GM21737 (cell line): ENCODE measurements around the gene ZDHHC20.

Experiments
- ATAC-seq: cut with Tn5 transposase; IDR thresholded peaks from one replicate; pipeline ENCODE4 v1.9.1; 2021; ENCODE audit warnings: mild to moderate bottlenecking, moderate library complexity; ENCODE audit not compliant: unreplicated experiment

The ZDHHC20 gene, protein sequence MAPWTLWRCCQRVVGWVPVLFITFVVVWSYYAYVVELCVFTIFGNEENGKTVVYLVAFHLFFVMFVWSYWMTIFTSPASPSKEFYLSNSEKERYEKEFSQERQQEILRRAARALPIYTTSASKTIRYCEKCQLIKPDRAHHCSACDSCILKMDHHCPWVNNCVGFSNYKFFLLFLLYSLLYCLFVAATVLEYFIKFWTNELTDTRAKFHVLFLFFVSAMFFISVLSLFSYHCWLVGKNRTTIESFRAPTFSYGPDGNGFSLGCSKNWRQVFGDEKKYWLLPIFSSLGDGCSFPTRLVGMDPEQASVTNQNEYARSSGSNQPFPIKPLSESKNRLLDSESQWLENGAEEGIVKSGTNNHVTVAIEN

GRCh38 chr13:21458813-21459701 lies at the start of gene ZDHHC20:
ZDHHC20 (minus strand) TSS chr13:21459303; CDS start chr13:21459171, 132 bp downstream.
- ATAC-seq = peak; percentile 93

DNA sequence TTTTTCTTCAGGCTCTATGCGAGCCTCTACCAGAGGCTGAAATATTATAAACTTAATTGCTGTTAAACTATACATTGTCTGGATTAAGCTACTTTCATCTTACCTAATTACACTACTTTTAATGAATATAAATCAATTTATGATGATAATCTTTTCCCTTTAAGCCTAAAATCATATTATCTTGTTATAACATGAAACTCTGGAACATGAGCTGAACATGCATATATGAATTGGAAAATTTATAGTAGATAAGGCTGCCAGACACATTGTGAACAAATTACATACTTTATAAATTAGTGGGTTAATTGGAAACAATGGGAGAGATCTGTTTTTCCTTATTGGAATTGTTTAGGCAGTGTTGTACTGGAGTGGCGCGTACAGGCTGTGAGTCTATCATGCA lies 45.3 kb upstream of the ZDHHC20 start:
- no peak for ATAC-seq

DNA sequence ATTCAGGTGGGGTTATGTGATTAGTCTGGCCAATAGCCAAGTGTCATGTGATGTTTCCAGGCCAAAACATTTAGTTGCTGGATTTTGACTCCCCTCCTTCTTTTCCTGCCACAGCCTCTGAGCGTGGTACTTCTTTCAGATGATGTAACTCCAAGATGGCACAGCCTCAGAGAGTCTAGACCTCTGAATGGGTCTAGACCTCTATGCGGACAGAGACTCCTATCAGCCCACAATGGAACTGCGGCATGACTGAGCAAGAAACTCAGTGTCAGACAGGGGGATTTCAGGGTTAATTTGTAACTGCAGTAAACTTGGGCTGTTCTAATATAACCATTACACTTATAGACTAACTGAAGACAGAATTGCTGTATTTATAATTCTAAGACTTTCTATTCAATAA lies 42.6 kb upstream of the ZDHHC20 start:
- no peak for ATAC-seq

GRCh38 chr13:21486322-21486721 lies 27.2 kb upstream of the ZDHHC20 start:
- no peak for ATAC-seq

DNA sequence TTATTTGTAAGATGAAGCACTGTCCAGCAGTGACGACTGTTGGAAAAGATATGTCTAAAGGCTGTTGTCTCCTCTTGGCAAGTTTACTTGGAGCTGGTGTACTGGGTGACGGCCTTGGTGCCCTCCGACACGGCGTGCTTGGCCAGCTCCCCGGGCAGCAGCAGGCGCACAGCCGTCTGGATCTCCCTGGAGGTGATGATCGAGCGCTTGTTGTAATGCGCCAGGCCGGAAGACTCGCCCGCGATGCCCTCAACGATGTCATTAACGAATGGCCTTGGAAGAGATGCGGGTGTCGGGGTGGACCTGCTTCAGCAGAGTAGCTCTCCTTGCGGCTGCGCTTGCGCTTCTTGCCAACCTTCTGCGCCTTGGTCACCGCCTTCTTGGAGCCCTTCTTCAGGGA lies 24.6 kb upstream of the ZDHHC20 start:
- no peak for ATAC-seq

GRCh38 chr13:21481359-21481758 lies 22.3 kb upstream of the ZDHHC20 start:
- no peak for ATAC-seq

DNA sequence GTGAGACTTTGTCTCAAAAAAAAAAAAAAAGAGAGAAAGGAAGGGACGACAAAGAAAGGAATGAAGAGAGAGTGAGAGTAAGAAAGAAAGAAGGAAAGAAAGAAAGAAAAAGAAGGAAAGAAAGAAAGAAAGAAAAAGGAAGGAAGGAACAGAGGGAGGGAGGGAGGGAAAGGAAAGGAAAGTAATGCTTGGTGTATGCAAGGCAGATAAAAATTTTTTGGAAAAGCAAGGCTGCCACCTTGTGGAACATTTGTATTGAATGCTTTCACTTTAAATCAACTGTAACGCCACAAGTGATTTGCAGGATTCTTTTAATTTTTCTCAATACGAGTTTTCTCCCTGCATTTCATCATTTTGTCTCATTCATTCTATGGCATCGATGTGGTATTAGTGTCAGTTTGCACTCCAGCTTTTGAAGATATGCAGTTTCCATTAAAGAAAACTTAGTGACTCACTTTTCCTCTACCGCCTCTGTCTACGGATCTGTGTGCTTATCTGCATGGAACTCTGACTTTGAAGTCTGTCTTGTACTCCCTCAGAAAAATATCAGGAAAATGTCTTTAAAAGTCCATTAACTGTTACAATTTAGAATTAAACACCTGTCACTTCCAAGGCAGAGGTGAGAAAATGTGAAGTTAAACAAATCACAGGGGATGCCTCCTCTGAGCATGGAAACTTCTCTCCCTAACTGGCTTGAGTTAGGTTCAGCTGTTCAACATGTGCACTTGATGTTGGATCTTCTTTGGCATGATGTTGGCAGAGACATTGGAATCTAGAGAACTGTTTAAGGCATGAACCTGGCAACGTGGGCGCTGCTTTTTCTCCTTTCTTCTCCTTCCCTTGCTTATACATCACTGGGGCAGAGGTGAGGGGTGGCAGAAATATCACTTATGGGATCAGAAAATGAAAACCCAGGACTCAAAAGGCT lies 20.0 kb upstream of the ZDHHC20 start:
- no peak for ATAC-seq

DNA sequence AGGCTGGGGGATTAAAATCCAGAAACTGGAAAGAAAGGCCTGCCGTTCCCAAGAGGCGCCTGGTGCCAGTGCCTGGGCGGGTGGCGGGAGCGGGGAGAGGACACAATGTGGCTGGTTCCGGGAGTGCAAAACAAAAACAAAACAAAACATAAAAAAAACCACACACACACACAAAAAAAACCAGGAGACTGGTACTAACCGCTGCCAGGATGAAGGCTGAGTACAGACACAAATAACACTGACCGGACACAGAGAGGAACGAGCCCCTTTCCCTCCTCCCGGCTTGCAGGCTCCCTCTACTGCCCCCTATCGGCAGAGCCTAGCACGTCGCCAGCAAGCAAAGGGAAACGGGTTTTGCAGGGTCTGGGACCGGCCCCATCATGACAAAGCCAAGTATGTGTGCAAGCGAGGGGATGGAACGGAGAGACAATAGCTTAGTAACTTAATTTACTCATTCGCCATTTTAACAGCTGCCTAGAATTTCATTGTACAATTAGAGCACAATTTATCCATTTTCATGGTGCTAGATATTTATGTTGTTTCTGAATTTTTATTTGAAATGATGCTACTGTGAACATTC lies 17.9 kb upstream of the ZDHHC20 start:
- peak; percentile 87 for ATAC-seq

DNA sequence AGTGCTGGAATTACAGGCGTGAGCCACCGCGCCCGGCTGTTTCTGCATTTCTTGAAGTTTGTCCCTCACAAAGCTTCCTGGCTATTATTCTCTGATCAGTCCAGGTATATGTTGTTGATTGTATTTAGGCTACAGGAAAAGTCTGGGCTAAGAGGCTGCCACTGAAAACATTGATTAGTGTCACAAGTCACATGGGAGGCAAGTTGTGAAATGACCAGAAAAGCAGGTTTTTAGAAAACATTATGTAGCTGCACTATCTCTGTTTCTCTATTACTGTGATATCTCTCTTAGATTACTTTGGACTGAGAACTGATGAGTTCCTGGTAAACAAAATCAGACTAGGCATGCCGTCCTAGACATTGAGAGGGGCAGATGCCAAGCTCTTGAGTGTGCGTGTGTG lies 16.0 kb upstream of the ZDHHC20 start:
- no peak for ATAC-seq

- ATAC-seq = no peak
Observed at GRCh38 chr13:21470785-21471184, 11.7 kb upstream of the ZDHHC20 start.

GRCh38 chr13:21466527-21466926 lies 7.4 kb upstream of the ZDHHC20 start:
- no peak for ATAC-seq

GRCh38 chr13:21465710-21466160 lies 6.6 kb upstream of the ZDHHC20 start:
- no peak for ATAC-seq

DNA sequence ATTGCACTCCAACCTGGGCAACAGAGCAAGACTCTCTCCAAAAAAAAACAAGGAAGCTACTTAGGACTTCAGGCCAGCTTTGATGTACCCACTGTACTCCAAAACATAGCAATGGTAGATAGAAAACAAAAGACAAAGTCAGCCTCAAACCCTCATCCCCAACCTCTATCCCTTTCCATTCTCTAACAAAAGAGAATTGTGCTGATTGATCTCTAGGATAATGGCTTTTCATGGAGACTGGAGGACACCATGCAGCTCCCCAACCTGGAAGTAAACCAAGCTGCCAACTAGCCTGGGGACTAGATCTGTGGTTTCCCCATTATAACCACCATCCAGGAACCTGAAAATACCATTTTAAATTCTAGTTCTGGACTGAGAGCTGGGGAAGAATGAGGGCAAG lies 4.3 kb upstream of the ZDHHC20 start:
- ATAC-seq = no peak

DNA sequence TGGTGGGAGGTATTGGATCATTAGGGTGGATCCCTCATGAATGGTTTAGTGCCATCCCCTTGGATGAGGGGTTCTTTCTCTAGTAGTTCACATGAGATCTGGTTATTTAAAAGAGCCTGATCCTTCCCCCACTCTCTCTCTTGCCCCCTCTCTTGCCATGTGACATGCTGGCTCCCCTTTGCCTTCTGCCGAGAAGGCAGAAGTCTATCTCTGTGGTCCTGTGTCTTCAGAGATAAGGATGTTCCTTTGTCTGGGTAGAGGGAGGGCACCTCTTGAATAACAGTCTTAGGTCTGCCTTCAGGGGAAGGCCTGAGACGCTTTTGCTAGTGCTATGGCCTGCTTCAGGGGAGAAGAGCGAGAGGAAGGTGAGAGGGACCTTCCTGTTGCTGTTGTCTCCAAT lies 2.0 kb upstream of the ZDHHC20 start:
- ATAC-seq = no peak

- peak; percentile 33 for ATAC-seq
Observed at GRCh38 chr13:21458451-21458812, 671 bp downstream of the ZDHHC20 start.

DNA sequence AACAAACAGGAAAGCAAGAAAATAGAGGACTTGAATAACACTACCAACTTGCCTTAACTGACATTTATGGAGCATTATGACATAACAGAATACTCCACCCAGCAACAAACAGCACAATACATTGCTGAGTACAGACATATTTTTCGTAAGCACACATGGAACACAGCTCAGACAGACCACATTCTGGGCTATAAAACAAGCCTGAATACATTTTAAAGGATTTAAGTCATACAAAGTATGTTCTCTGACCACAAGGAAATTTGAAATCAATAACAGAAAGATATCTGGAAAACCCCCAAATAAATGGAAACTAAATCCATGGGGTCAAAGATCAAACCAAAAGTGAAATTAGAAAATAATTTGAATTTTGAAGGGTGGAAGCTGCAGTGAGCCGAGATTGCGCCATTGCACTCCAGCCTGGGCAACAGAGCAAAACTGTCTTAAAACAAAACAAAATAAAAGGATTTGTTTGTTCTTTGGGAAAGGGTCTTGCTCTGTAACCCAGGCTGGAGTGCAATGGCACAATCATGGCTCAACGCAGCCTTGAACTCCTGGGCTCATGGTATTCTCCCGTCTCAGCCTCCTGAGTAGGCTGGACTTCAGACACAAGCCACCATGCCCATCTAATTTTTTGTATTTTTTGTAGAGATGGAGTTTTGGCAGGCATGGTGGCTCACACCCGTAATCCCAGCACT lies 5.6 kb downstream of the ZDHHC20 start:
- ATAC-seq = no peak

GRCh38 chr13:21450936-21451335 lies 8.2 kb downstream of the ZDHHC20 start:
- ATAC-seq = no peak

- ATAC-seq = no peak
Observed at GRCh38 chr13:21446656-21447055, 12.4 kb downstream of the ZDHHC20 start.

- ATAC-seq = no peak
Observed at GRCh38 chr13:21445759-21446158, 13.3 kb downstream of the ZDHHC20 start.

- ATAC-seq = no peak
Observed at GRCh38 chr13:21443171-21443570, 15.9 kb downstream of the ZDHHC20 start.
